ENCODE measurements around the gene SERPINA9.
"Not testable (repeated sequence)": the region's sequence is repeated elsewhere in the genome, so short reads cannot be mapped to it uniquely, and the experiment has no call there.

The SERPINA9 gene

GRCh38 chr14:94427016-94427613 is 48.9 kb downstream of the SERPINA9 start:
- DNase-seq (ENCODE audit: low spot score): no peak

GRCh38 chr14:94426526-94426925 is 49.5 kb downstream of the SERPINA9 start:
- DNase-seq (ENCODE audit: low spot score): no peak

GRCh38 chr14:94424371-94424770 is 51.6 kb downstream of the SERPINA9 start:
- DNase-seq (ENCODE audit: low spot score): no peak

GRCh38 chr14:94423453-94424056 is 52.4 kb downstream of the SERPINA9 start:
- peak; percentile 20 for DNase-seq (ENCODE audit: low spot score)

- DNase-seq (ENCODE audit: low spot score): no peak
These were observed 54.7 kb downstream of the SERPINA9 start for GRCh38 chr14:94421316-94421715.

- DNase-seq (ENCODE audit: low spot score): not testable (repeated sequence)
These were observed 58.3 kb downstream of the SERPINA9 start for GRCh38 chr14:94417497-94418205.

All from SK-N-DZ (cell line).